HCT116 (cell line): ENCODE data around the gene ISM1. TPM values are rescaled to one million over a fixed set of nuclear protein-coding genes. Genes with fewer than 3 reads are reported as not detected.

Experiments used
- ATAC-seq: fragments of 200-7000 bp; cut with Tn5 transposase; 2 replicates; pipeline ENCODE4 v1.9.1; 2020; ENCODE audit warnings: mild to moderate bottlenecking, moderate library complexity
- BruUV-seq: library from RNA; stranded (reverse); fragments of 400-500 nt; replicated peaks from 2 replicates; lab custom pipeline; 2021; lab: Mats Ljungman, UMichigan
- CTCF ChIA-PET: fragments of 300-600 bp; sonication (Branson Sonifier 250); formaldehyde crosslinking; loops from one replicate; lab custom pipeline; 2021; ENCODE audit warnings: antibody characterized with exemption; lab: Charles Lee
- POLR2A ChIA-PET: fragments of 300-600, 350-600 bp; sonication (Branson Sonifier 250); formaldehyde crosslinking; loops from one replicate; lab custom pipeline; 2021; ENCODE audit warnings: antibody characterized with exemption; lab: Charles Lee
- RAD21 ChIA-PET, 2 experiments: fragments of 300-600 bp; sonication (Branson Sonifier 250); formaldehyde crosslinking; loops; one replicate each; lab custom pipeline; 2023; ENCODE audit warnings: low total read pairs in 2 of 2; ENCODE audit not compliant: uncharacterized antibody in 2 of 2, unreplicated experiment in 2 of 2, low non-redundant PET in 1 of 2; lab: Charles Lee
- DNase-seq: peaks from one replicate; pipeline ENCODE4 v3.0.0-alpha.2; 2010; ENCODE audit warnings: low read depth, low spot score
- H2AFZ ChIP-seq: fragments of 200-600 bp; shearing (Covaris generic), sonication (generic); 2 replicates; pipeline ENCODE4 v1.6.1; 2017; ENCODE audit warnings: low read depth, mixed run types, mixed read lengths, antibody characterized with exemption, low read length; ENCODE audit not compliant: poor library complexity, severe bottlenecking
- H3K27ac ChIP-seq: 2 replicates; pipeline ENCODE4 v1.5.1; 2012; ENCODE audit warnings: low read depth, low read length
- H3K27me3 ChIP-seq: fragments of 200-600 bp; sonication (generic); 2 replicates; pipeline ENCODE4 v1.6.1; 2016; ENCODE audit warnings: mixed run types, low read length, mixed read lengths; ENCODE audit not compliant: insufficient read depth
- H3K36me3 ChIP-seq, 2 experiments: fragments of 200-500 bp in 1 of 2; fragments of 200-600 bp in 1 of 2; sonication (Bioruptor generic) in 1 of 2; sonication (generic) in 1 of 2; 2 replicates each; pipeline versions ENCODE4 v1.5.1 to v1.6.1; 2014 to 2016; ENCODE audit warnings: low read length in 2 of 2, inconsistent platforms in 1 of 2, mixed read lengths in 1 of 2, mixed run types in 1 of 2; ENCODE audit not compliant: insufficient read depth in 2 of 2, control insufficient read depth in 1 of 2
- H3K4me1 ChIP-seq, 2 experiments: fragments of 200-600 bp in 1 of 2; sonication (generic) in 1 of 2; 2 replicates each; pipeline versions ENCODE4 v1.5.1 to v1.6.1; 2012 to 2017; ENCODE audit warnings: low read length in 2 of 2, inconsistent platforms in 1 of 2, mild to moderate bottlenecking in 1 of 2, mixed read lengths in 1 of 2, mixed run types in 1 of 2, moderate library complexity in 1 of 2; ENCODE audit not compliant: insufficient read depth in 2 of 2, control insufficient read depth in 1 of 2
- H3K4me2 ChIP-seq: fragments of 200-600 bp; sonication (generic); 2 replicates; pipeline ENCODE4 v1.6.1; 2017; ENCODE audit warnings: mixed run types, low read length, mixed read lengths
- H3K4me3 ChIP-seq, 2 experiments: fragments of 200-600 bp in 1 of 2; sonication (generic) in 1 of 2; replicated peaks in 1 of 2; 2 replicates each; pipeline ENCODE4 v1.5.1; 2011 to 2016; ENCODE audit warnings: low read length in 2 of 2, control low read depth in 1 of 2, low read depth in 1 of 2, mild to moderate bottlenecking in 1 of 2, mixed read lengths in 1 of 2, mixed run types in 1 of 2
- H3K79me2 ChIP-seq: fragments of 200-600 bp; sonication (generic); 2 replicates; pipeline ENCODE4 v1.6.1; 2017; ENCODE audit warnings: mild to moderate bottlenecking, mixed run types, low read length, moderate library complexity, mixed read lengths; ENCODE audit not compliant: insufficient read depth
- H3K9ac ChIP-seq: fragments of 200-600 bp; sonication (generic); 2 replicates; pipeline ENCODE4 v1.6.1; 2016; ENCODE audit warnings: low read length, mixed read lengths
- H3K9me2 ChIP-seq: fragments of 200-600 bp; sonication (generic), shearing (Covaris generic); 2 replicates; pipeline ENCODE4 v1.6.1; 2017; ENCODE audit warnings: mixed run types, mild to moderate bottlenecking, moderate library complexity; ENCODE audit not compliant: insufficient read depth
- H3K9me3 ChIP-seq, 2 experiments: fragments of 200-500 bp in 1 of 2; fragments of 200-600 bp in 1 of 2; sonication (Bioruptor generic) in 1 of 2; sonication (generic) in 1 of 2; 2 replicates each; pipeline ENCODE4 v1.6.1; 2014 to 2017; ENCODE audit warnings: low read length in 2 of 2, mixed read lengths in 2 of 2, inconsistent platforms in 1 of 2, low read depth in 1 of 2, mild to moderate bottlenecking in 1 of 2, mixed run types in 1 of 2, moderate library complexity in 1 of 2; ENCODE audit not compliant: control insufficient read depth in 1 of 2, insufficient read depth in 1 of 2
- H4K20me1 ChIP-seq: fragments of 200-600 bp; sonication (generic), shearing (Covaris generic); 2 replicates; pipeline ENCODE4 v1.6.1; 2017; ENCODE audit warnings: mixed run types, mild to moderate bottlenecking, moderate library complexity; ENCODE audit not compliant: insufficient read depth
- CEBPB ChIP-seq: IDR thresholded peaks from 2 replicates; pipeline ENCODE4 v1.6.1; 2012; ENCODE audit warnings: low read depth
- EGR1 ChIP-seq: IDR thresholded peaks from 2 replicates; pipeline ENCODE4 v1.6.1; 2012; ENCODE audit warnings: low read depth
- EZH2phosphoT487 ChIP-seq: fragments of 200-600 bp; IDR thresholded peaks from 2 replicates; pipeline ENCODE4 v1.6.1; 2018; ENCODE audit warnings: antibody characterized with exemption, borderline replicate concordance
- FOSL1 ChIP-seq: IDR thresholded peaks from 2 replicates; pipeline ENCODE4 v1.6.1; 2012; ENCODE audit warnings: low read depth
- POLR2A ChIP-seq: IDR thresholded peaks from 2 replicates; pipeline ENCODE4 v1.7.0; 2011; ENCODE audit warnings: borderline replicate concordance; ENCODE audit not compliant: insufficient read depth, insufficient read length; ENCODE audit errors: extremely low read depth
- RAD21 ChIP-seq: IDR thresholded peaks from 2 replicates; pipeline ENCODE4 v1.6.1; 2012; ENCODE audit warnings: low read depth, mild to moderate bottlenecking
- SIN3A ChIP-seq: IDR thresholded peaks from 2 replicates; pipeline ENCODE4 v1.6.1; 2012; ENCODE audit warnings: low read depth
- TCF7L2 ChIP-seq: IDR thresholded peaks from 2 replicates; pipeline ENCODE4 v1.7.0; 2011; ENCODE audit warnings: borderline replicate concordance, inconsistent platforms; ENCODE audit not compliant: insufficient read depth, insufficient read length; ENCODE audit errors: extremely low read depth
- ZFX ChIP-seq: fragments of 450-650 bp; IDR thresholded peaks from 2 replicates; pipeline ENCODE4 v1.6.1; 2017
- ZNF274 ChIP-seq: fragments of 200-500 bp; sonication (Bioruptor generic); IDR thresholded peaks from 2 replicates; pipeline ENCODE4 v1.6.1; 2014; ENCODE audit warnings: mild to moderate bottlenecking, low read depth, low read length, inconsistent platforms
- intact Hi-C: fragments of 100-400 bp; cut with micrococcal nuclease; formaldehyde crosslinking; loops from 2 replicates; pipeline ENCODE4 v1.10.0; 2022
- total RNA-seq: library from RNA; stranded (reverse); gene quantifications from one replicate; pipeline ENCODE4 v1.2.1, GENCODE V29; 2021; ENCODE audit not compliant: unreplicated experiment
- TF ChIP-seq, protein P1 (sequence below): IDR thresholded peaks from 2 replicates; pipeline ENCODE4 v1.6.1; 2012
- TF ChIP-seq, protein P2 (sequence below): IDR thresholded peaks from 2 replicates; pipeline ENCODE4 v1.6.1; 2011; ENCODE audit warnings: mild to moderate bottlenecking, low read length, moderate library complexity; ENCODE audit not compliant: insufficient replicate concordance; ENCODE audit errors: extremely low read depth
- TF ChIP-seq, protein P3 (sequence below): IDR thresholded peaks from 2 replicates; pipeline ENCODE4 v1.6.1; 2012; ENCODE audit warnings: low read depth
- TF ChIP-seq, protein P4 (sequence below): IDR thresholded peaks from 2 replicates; pipeline ENCODE4 v1.6.1; 2012

ISM1 gene
- total RNA-seq, 1 experiment from 2014 or later = 0.37 TPM

- no peaks in the 10 kb centered on the region; a peak in 1 of 4 replicates for H3K36me3 ChIP-seq
- ChIA-PET RAD21 (no interaction called here), POLR2A (no interaction called here), CTCF (no interaction called here)
- BruUV-seq = no TSS peak
- DNase-seq (no peak), ATAC-seq (no peak)
- no peak overlapping the region for H3K4me3 ChIP-seq
- no peaks in the 10 kb centered on the region for H3K9me2 ChIP-seq
- H3K4me1 ChIP-seq = no peaks in the 10 kb centered on the region
- intact Hi-C loops = no loop called here
- H3K4me2 ChIP-seq = no peak overlapping the region
- no peaks in the 10 kb centered on the region for H3K27me3 ChIP-seq
- H3K79me2 ChIP-seq = no peaks in the 10 kb centered on the region
- no peak overlapping the region for H3K27ac ChIP-seq
- H3K9me3 ChIP-seq = no peaks in the 10 kb centered on the region
- no peaks in the 10 kb centered on the region for H4K20me1 ChIP-seq
- H2AFZ ChIP-seq = no peak overlapping the region
- H3K9ac ChIP-seq = no peak overlapping the region
- TF ChIP-seq ZNF274 = no peak
- TF ChIP-seq, protein P1, sequence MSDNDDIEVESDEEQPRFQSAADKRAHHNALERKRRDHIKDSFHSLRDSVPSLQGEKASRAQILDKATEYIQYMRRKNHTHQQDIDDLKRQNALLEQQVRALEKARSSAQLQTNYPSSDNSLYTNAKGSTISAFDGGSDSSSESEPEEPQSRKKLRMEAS = no peak
Observed at GRCh38 chr20:13289031-13289430, 68.0 kb downstream of the ISM1 start.

DNA sequence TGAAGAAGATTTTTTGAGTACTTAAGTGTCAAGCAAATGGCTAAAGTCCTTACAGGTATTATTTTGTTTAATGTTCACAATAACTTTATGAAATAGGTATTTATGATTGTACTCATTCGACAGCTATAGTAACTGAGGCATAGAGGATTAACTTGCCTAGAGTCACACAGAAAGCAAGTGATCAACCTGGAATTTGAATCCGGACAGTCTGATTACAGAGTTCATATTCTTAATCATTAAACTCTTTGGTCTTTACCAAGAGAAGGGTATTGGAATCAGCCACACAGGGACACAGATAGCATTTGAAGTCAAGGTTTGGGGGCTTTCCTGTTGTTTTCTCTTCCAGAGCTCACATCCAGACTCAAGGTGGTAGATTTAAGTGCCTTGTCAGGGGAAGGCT, 69.7 kb downstream of the ISM1 start:
- TF ChIP-seq RAD21 (no peak), TCF7L2 (no peak), EGR1 (no peak), POLR2A (no peak), EZH2phosphoT487 (no peak), SIN3A (no peak), CEBPB (no peak), FOSL1 (no peak), ZFX (no peak)
- TF ChIP-seq, protein P2, sequence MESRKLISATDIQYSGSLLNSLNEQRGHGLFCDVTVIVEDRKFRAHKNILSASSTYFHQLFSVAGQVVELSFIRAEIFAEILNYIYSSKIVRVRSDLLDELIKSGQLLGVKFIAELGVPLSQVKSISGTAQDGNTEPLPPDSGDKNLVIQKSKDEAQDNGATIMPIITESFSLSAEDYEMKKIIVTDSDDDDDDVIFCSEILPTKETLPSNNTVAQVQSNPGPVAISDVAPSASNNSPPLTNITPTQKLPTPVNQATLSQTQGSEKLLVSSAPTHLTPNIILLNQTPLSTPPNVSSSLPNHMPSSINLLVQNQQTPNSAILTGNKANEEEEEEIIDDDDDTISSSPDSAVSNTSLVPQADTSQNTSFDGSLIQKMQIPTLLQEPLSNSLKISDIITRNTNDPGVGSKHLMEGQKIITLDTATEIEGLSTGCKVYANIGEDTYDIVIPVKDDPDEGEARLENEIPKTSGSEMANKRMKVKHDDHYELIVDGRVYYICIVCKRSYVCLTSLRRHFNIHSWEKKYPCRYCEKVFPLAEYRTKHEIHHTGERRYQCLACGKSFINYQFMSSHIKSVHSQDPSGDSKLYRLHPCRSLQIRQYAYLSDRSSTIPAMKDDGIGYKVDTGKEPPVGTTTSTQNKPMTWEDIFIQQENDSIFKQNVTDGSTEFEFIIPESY = no peak
- TF ChIP-seq, protein P3, sequence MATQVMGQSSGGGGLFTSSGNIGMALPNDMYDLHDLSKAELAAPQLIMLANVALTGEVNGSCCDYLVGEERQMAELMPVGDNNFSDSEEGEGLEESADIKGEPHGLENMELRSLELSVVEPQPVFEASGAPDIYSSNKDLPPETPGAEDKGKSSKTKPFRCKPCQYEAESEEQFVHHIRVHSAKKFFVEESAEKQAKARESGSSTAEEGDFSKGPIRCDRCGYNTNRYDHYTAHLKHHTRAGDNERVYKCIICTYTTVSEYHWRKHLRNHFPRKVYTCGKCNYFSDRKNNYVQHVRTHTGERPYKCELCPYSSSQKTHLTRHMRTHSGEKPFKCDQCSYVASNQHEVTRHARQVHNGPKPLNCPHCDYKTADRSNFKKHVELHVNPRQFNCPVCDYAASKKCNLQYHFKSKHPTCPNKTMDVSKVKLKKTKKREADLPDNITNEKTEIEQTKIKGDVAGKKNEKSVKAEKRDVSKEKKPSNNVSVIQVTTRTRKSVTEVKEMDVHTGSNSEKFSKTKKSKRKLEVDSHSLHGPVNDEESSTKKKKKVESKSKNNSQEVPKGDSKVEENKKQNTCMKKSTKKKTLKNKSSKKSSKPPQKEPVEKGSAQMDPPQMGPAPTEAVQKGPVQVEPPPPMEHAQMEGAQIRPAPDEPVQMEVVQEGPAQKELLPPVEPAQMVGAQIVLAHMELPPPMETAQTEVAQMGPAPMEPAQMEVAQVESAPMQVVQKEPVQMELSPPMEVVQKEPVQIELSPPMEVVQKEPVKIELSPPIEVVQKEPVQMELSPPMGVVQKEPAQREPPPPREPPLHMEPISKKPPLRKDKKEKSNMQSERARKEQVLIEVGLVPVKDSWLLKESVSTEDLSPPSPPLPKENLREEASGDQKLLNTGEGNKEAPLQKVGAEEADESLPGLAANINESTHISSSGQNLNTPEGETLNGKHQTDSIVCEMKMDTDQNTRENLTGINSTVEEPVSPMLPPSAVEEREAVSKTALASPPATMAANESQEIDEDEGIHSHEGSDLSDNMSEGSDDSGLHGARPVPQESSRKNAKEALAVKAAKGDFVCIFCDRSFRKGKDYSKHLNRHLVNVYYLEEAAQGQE = no peak
- TF ChIP-seq, protein P4, sequence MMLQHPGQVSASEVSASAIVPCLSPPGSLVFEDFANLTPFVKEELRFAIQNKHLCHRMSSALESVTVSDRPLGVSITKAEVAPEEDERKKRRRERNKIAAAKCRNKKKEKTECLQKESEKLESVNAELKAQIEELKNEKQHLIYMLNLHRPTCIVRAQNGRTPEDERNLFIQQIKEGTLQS = no peak
- intact Hi-C loops = no loop called here
- no peak for DNase-seq
- H3K9ac ChIP-seq = no peak overlapping the region
- H3K9me2 ChIP-seq = no peaks in the 10 kb centered on the region
- ATAC-seq = no peak
- H3K36me3 ChIP-seq = no peaks in the 10 kb centered on the region; a peak in 1 of 4 replicates
- H4K20me1 ChIP-seq = no peaks in the 10 kb centered on the region
- no peaks in the 10 kb centered on the region for H3K79me2 ChIP-seq
- no peaks in the 10 kb centered on the region for H3K9me3 ChIP-seq
- no peak overlapping the region for H2AFZ ChIP-seq
- no peak overlapping the region for H3K4me2 ChIP-seq
- no peak overlapping the region for H3K27ac ChIP-seq
- RAD21 ChIA-PET = no interaction called here
- H3K27me3 ChIP-seq = no peaks in the 10 kb centered on the region
- BruUV-seq = no TSS peak
- CTCF ChIA-PET = interaction anchor here (3.7 kb wide), 1 partner anchor 12 kb away, joined by 13 read pairs; no protein-coding TSS in a partner anchor
- POLR2A ChIA-PET = no interaction called here
- no peak overlapping the region for H3K4me3 ChIP-seq
- H3K4me1 ChIP-seq = no peaks in the 10 kb centered on the region
